CD4-positive, alpha-beta T cell (primary cell): ENCODE measurements around the gene CTNNBIP1. TPM values are rescaled to one million over a fixed set of nuclear protein-coding genes. Genes with fewer than 3 reads are reported as not detected.

Experiments
- ATAC-seq: fragments of 200-7000 bp; cut with Tn5 transposase; one replicate; pipeline ENCODE4 v1.10.0; 2022; ENCODE audit warnings: mild to moderate bottlenecking; ENCODE audit not compliant: poor library complexity
- CTCF ChIA-PET: fragments of 350-600 bp; sonication (Branson Sonifier 250); formaldehyde crosslinking; loops from one replicate; lab custom pipeline; 2021; ENCODE audit warnings: antibody characterized with exemption, inconsistent platforms; lab: Charles Lee
- POLR2A ChIA-PET: fragments of 350-600 bp; sonication (Branson Sonifier 250); formaldehyde crosslinking; loops from one replicate; lab custom pipeline; 2021; ENCODE audit warnings: antibody characterized with exemption, inconsistent platforms; lab: Charles Lee
- DNase-seq, 14 experiments: peaks; one replicate each; pipeline ENCODE4 v3.0.0-alpha.2; 2013 to 2020; ENCODE audit warnings: mixed read lengths in 2 of 14
- H3K27ac ChIP-seq, 2 donors: one replicate each; pipeline versions ENCODE4 v1.5.1 to v1.7.0; 2013; ENCODE audit warnings: low read length in 2 of 2, low read depth in 1 of 2, mild to moderate bottlenecking in 1 of 2
- H3K27me3 ChIP-seq, 2 experiments: 1 replicate in 1 of 2; 2 replicates in 1 of 2; pipeline versions ENCODE4 v1.6.1 to v1.7.0; 2013; ENCODE audit warnings: low read length in 2 of 2, control low read depth in 1 of 2, mild to moderate bottlenecking in 1 of 2, moderate library complexity in 1 of 2; ENCODE audit not compliant: insufficient read depth in 2 of 2, control insufficient read depth in 1 of 2
- H3K36me3 ChIP-seq: one replicate; pipeline ENCODE4 v1.6.1; 2013; ENCODE audit warnings: low read length, control low read depth; ENCODE audit not compliant: insufficient read depth
- H3K4me1 ChIP-seq: one replicate; pipeline ENCODE4 v1.6.1; 2013; ENCODE audit warnings: low read length, control low read depth; ENCODE audit not compliant: insufficient read depth
- H3K4me3 ChIP-seq: one replicate; pipeline ENCODE4 v1.5.1; 2013; ENCODE audit warnings: mild to moderate bottlenecking, low read length, moderate library complexity
- H3K9me3 ChIP-seq, 2 experiments: 1 replicate in 1 of 2; 2 replicates in 1 of 2; pipeline versions ENCODE4 v1.6.1 to v1.7.0; 2013; ENCODE audit warnings: low read length in 2 of 2, mild to moderate bottlenecking in 2 of 2, control low read depth in 1 of 2, moderate library complexity in 1 of 2; ENCODE audit not compliant: control insufficient read depth in 1 of 2, insufficient read depth in 1 of 2
- H3K27ac Mint-ChIP-seq: one replicate; pipeline ENCODE4 v1.8.0; 2020; ENCODE audit warnings: mixed read lengths
- H3K27me3 Mint-ChIP-seq: one replicate; pipeline ENCODE4 v1.8.0; 2021; ENCODE audit warnings: mixed read lengths
- H3K36me3 Mint-ChIP-seq: one replicate; pipeline ENCODE4 v1.8.0; 2021; ENCODE audit warnings: low read depth, mixed read lengths
- H3K4me1 Mint-ChIP-seq: one replicate; pipeline ENCODE4 v1.8.0; 2021; ENCODE audit warnings: low read depth, mixed read lengths
- H3K4me3 Mint-ChIP-seq: one replicate; pipeline ENCODE4 v1.8.0; 2020; ENCODE audit warnings: mild to moderate bottlenecking, mixed read lengths
- H3K9me3 Mint-ChIP-seq: one replicate; pipeline ENCODE4 v1.8.0; 2020; ENCODE audit warnings: mixed read lengths
- intact Hi-C, 2 experiments: fragments of 100-400 bp; cut with DNase I in 1 of 2; cut with micrococcal nuclease in 1 of 2; formaldehyde crosslinking; loops; one replicate each; pipeline versions ENCODE4 v1.15.1 to v1.9.0; 2023 to 2025; cut with DNase I, micrococcal nuclease
- total RNA-seq, 174 experiments: library from RNA in 2 of 174; stranded (reverse) in 2 of 174; gene quantifications; one replicate each; pipeline ENCODE4 v1.2.3 and lab custom pipeline; 2021 to 2026
- TF ChIP-seq, protein P1 (sequence below): fragments of 200-600 bp; IDR thresholded peaks from one replicate; pipeline ENCODE4 v1.8.0; 2022; ENCODE audit warnings: antibody characterized with exemption, mild to moderate bottlenecking

CTNNBIP1 gene
- total RNA-seq, 2 experiments from 2014 or later, result 6.6 to 6.8 TPM

DNA sequence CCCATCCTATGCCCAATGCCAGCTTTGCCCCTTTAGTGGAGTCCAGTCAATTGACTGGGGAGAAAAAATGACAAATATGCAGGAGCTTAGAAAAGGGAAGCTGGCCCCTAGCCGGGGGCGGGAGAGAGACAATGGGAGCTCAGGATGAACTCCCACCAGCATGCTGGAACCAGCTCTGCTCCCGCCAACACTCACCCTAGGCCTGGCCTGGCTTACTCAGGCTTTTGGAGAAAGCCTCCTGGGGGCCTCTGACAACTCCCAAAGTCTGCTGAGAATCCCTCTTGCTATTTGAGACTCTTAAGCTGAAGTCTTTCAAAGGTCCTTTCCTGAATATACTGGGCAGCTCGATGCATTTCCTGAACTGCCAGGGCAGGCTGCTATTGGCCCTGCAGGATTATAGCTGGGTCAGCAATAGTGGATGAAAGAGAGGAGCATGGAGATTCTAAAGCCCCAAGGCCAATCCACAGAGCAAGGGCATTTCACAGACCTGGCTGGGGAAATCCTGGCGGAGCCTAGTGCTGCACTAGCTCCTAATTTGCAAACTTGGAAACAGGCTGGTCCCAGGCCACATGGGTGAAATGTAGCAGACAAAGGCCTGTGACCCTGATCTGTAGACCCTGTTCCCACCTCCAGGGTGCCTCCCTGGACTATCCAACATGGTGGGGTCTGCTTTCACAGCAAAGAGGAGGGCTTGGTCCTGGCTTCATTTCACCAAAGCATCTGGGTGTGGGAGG is 50.6 kb downstream of the CTNNBIP1 start:
- Mint-ChIP-seq H3K9me3 (no peaks in the 10 kb centered on the region), H3K4me1 (no peaks in the 10 kb centered on the region), H3K36me3 (peaks cover under 1% of the 10 kb centered on the region), H3K27ac (no peak overlapping the region), H3K4me3 (no peak overlapping the region), H3K27me3 (no peaks in the 10 kb centered on the region)
- H3K27ac ChIP-seq, result no peak overlapping the region
- no peak for ATAC-seq
- no peak overlapping the region for H3K4me3 ChIP-seq
- POLR2A ChIA-PET, result interaction anchor here (0.6 kb wide), 1 partner anchor 9 kb away, joined by 3 read pairs; no protein-coding TSS in a partner anchor
- peaks cover 3% of the 10 kb centered on the region for H3K36me3 ChIP-seq
- intact Hi-C loops, result no loop called here
- no peak for DNase-seq
- no peaks in the 10 kb centered on the region for H3K4me1 ChIP-seq
- CTCF ChIA-PET, result interaction anchor here (1.2 kb wide), 1 partner anchor 75 kb away, joined by 4 read pairs; no protein-coding TSS in a partner anchor
- TF ChIP-seq, protein P1, sequence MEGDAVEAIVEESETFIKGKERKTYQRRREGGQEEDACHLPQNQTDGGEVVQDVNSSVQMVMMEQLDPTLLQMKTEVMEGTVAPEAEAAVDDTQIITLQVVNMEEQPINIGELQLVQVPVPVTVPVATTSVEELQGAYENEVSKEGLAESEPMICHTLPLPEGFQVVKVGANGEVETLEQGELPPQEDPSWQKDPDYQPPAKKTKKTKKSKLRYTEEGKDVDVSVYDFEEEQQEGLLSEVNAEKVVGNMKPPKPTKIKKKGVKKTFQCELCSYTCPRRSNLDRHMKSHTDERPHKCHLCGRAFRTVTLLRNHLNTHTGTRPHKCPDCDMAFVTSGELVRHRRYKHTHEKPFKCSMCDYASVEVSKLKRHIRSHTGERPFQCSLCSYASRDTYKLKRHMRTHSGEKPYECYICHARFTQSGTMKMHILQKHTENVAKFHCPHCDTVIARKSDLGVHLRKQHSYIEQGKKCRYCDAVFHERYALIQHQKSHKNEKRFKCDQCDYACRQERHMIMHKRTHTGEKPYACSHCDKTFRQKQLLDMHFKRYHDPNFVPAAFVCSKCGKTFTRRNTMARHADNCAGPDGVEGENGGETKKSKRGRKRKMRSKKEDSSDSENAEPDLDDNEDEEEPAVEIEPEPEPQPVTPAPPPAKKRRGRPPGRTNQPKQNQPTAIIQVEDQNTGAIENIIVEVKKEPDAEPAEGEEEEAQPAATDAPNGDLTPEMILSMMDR, result no peak
- H3K27me3 ChIP-seq, result no peaks in the 10 kb centered on the region
- no peaks in the 10 kb centered on the region for H3K9me3 ChIP-seq

DNA sequence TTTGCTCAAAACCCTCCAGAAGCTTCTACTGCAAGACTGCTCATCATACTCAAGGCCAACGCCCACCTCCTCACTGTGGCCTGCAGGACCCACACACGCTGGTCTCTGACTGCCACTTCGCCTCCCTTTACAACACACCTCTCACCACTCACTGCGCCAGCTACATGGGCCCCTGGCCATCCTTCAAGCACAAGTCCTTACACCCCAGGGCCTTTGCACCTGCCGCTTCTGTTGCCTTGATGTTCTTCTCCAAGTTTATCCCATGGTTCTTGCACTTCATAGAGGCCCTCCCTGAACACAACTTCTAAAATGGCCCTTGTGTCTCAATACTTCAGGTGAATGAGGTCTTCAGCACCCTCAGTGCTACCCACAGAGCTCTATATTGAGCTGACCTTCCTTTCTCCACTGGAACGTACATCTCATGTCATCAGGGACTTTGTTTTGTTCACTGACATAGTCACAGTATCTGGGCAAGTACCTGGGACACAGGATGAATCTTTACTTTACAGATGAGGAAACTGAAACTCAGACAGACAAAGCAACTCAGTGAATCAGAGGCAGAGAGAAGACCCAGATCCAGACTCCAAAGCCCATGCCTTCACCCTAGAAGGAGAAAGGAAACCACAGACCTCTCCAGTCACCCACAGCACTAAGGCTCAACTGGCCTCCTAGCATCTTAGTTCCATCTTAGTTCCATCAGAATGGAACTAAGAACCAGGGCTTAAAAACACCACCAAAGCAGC is 51.6 kb downstream of the CTNNBIP1 start:
- H3K27ac ChIP-seq, result no peak overlapping the region
- CTCF ChIA-PET, result interaction anchor here (1.2 kb wide), 1 partner anchor 74 kb away, joined by 4 read pairs; no protein-coding TSS in a partner anchor
- DNase-seq (no peak), ATAC-seq (no peak)
- H3K9me3 ChIP-seq, result peaks cover 0 to 6% of the 10 kb centered on the region in 2 experiments
- Mint-ChIP-seq H3K36me3 (peaks cover 11% of the 10 kb centered on the region), H3K4me1 (no peaks in the 10 kb centered on the region), H3K4me3 (no peak overlapping the region), H3K9me3 (peaks cover 4% of the 10 kb centered on the region), H3K27me3 (no peaks in the 10 kb centered on the region), H3K27ac (no peak overlapping the region)
- no peaks in the 10 kb centered on the region for H3K4me1 ChIP-seq
- no peaks in the 10 kb centered on the region for H3K27me3 ChIP-seq
- no peak overlapping the region for H3K4me3 ChIP-seq
- POLR2A ChIA-PET, result no interaction called here
- peaks cover 3% of the 10 kb centered on the region for H3K36me3 ChIP-seq
- TF ChIP-seq, protein P1, result no peak
- intact Hi-C loops, result no loop called here

DNA sequence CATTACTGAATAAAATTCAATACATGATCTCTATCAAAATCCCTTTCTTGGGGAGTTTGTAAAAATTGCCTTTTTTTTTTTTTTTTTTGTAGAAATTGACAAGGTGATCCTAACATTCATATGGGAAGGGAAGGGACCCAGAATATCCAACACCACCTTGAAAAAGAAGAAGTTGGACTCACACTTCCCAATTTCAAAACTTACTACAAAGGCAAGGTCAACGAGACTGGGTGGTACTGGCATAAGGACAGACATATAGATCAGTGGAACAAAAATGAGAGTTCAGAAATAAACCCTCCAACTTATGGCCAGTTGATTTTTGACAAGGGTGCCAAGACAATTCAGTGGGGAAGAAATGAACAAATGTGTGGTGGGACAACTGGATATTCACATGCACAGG is 54.9 kb downstream of the CTNNBIP1 start:
- H3K4me1 Mint-ChIP-seq, result peaks cover 2% of the 10 kb centered on the region
- ATAC-seq (no peak), DNase-seq (no peak)
- Histone ChIP-seq H3K27me3 (no peaks in the 10 kb centered on the region), H3K27ac (no peak overlapping the region), H3K4me3 (no peak overlapping the region), H3K4me1 (peaks cover 4% of the 10 kb centered on the region), H3K36me3 (peaks cover 3% of the 10 kb centered on the region), H3K9me3 (peaks cover 0 to 8% of the 10 kb centered on the region in 2 experiments)
- TF ChIP-seq, protein P1, result no peak
- intact Hi-C loops, result no loop called here
- CTCF ChIA-PET, result no interaction called here
- no peaks in the 10 kb centered on the region for H3K27me3 Mint-ChIP-seq
- H3K27ac Mint-ChIP-seq, result no peak overlapping the region
- POLR2A ChIA-PET, result no interaction called here
- H3K36me3 Mint-ChIP-seq, result peaks cover 12% of the 10 kb centered on the region
- H3K4me3 Mint-ChIP-seq, result no peak overlapping the region
- peaks cover 4% of the 10 kb centered on the region for H3K9me3 Mint-ChIP-seq
